HG02981 (cell line): ENCODE data around the gene SLC9C2.
"Not testable (repeated sequence)": the region's sequence is repeated elsewhere in the genome, so short reads cannot be mapped to it uniquely, and the experiment has no call there.

ENCODE experiments used
- ATAC-seq: cut with Tn5 transposase; IDR thresholded peaks from one replicate; pipeline ENCODE4 v1.9.1; 2021; ENCODE audit warnings: mild to moderate bottlenecking, moderate library complexity; ENCODE audit not compliant: unreplicated experiment

The SLC9C2 gene

GRCh38 chr1:173462666-173463065 is 140.2 kb downstream of the SLC9C2 start:
- not testable (repeated sequence) for ATAC-seq

DNA sequence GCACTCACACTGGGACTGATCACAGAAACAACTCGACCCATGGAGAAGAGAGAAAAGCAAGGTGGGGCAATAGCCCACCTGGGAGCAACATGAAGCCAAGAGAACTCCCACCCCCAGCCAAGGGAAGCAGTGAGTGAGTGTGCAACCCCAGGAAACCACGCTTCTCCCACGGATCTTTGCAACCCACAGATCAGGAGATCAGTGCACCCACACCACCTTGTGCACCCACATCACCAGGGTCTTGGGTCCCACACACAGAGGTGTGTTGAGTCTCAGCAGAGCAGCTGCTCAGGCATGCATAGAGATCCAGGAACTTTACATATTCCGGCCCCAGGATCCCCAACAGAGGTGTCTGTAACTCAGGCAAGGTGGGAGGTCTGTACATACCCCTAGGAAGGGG is 143.0 kb downstream of the SLC9C2 start:
- ATAC-seq = no peak

DNA sequence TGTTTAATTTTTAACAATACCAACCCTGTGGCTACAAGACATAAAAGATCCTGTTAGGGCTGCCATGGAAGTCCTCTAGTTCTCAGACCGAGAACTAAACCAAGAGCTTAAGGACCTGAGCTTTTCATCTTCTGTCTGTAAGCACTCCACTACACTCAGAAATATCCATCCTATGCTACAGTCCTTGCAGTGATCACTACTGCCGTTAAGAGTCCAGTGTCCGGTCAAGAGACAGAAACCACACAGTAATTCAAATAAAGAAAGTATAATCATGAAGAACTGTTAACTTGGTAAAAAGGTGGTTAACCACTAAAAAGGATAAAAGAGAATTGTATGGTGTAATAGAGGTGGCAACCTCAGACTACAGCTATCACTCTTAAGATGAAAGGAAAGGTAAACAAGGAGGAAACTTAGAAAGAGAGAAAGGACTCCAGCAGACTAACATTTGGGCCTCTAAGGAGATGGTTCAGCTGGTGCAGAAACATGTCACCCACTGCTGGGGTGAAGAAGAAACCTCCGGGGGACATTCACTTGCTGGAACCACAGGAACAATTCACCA is 147.8 kb downstream of the SLC9C2 start:
- ATAC-seq = no peak

DNA sequence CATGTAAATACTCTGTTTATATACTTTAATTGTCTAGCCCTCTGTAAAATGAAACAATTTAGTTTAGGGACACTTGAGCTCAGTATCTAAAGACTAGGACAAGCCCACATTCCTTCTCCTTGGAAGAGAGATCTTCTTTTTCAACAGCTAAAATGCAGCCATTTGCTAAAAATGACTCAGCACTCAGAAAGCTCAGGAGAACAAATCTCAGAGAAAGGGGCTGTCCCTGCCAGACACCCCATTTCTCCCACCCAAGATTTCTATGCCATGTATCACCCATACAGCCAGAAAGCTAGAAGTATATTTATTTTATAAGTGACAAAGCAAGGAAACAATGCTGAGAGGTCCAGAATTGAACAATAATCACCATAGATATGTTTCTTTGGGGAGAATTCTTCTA is 148.9 kb downstream of the SLC9C2 start:
- ATAC-seq = no peak

DNA sequence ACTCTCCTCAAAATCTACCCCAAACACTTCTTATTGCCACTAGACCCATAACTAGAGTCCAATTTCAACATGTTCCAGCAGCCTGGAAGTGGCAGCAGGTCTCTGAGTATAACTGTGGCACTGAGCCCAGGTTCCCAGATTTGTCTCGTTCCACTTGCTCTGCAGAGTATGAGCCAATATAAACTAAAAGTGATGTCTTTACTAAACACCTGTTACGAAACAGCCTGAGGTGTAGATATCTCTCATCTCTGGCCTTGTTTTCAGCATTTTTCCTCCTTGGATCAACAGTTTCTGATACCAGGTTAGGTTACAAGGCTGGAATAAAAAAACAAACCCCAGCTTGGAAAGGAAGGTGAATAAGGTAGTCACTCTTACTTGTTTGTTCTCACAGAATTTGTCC is 150.9 kb downstream of the SLC9C2 start:
- no peak for ATAC-seq
